Neuronal stem cell (in vitro differentiated cells): Measurements from ENCODE around the gene FYN.

Experiments
- DNase-seq: peaks from one replicate; pipeline ENCODE4 v3.0.0-alpha.2; 2013; ENCODE audit warnings: low spot score
- H2AFZ ChIP-seq: one replicate; pipeline ENCODE4 v1.6.1; 2013; ENCODE audit warnings: mild to moderate bottlenecking, low read length, inconsistent platforms
- H2AK5ac ChIP-seq: 2 replicates; pipeline ENCODE4 v1.6.1; 2013; ENCODE audit warnings: low read depth, mild to moderate bottlenecking, inconsistent platforms, low read length, moderate library complexity, mixed read lengths
- H2BK120ac ChIP-seq: 2 replicates; pipeline ENCODE4 v1.6.1; 2013; ENCODE audit warnings: low read depth, mild to moderate bottlenecking, inconsistent platforms, low read length, moderate library complexity, mixed read lengths
- H2BK12ac ChIP-seq: one replicate; pipeline ENCODE4 v1.6.1; 2013; ENCODE audit warnings: low read length, inconsistent platforms
- H2BK15ac ChIP-seq: 2 replicates; pipeline ENCODE4 v1.6.1; 2013; ENCODE audit warnings: mild to moderate bottlenecking, low read length, inconsistent platforms, mixed read lengths
- H2BK5ac ChIP-seq: one replicate; pipeline ENCODE4 v1.6.1; 2013; ENCODE audit warnings: inconsistent platforms, mild to moderate bottlenecking, low read length, moderate library complexity
- H3K14ac ChIP-seq: one replicate; pipeline ENCODE4 v1.6.1; 2013; ENCODE audit warnings: low read length, inconsistent platforms
- H3K18ac ChIP-seq: 2 replicates; pipeline ENCODE4 v1.6.1; 2013; ENCODE audit warnings: low read length, inconsistent platforms
- H3K23ac ChIP-seq: 2 replicates; pipeline ENCODE4 v1.6.1; 2013; ENCODE audit warnings: low read depth, mild to moderate bottlenecking, mixed read lengths, low read length, inconsistent platforms; ENCODE audit not compliant: poor library complexity
- H3K27ac ChIP-seq: replicated peaks from 3 replicates; pipeline ENCODE4 v1.5.1; 2013; ENCODE audit warnings: low read length, inconsistent platforms
- H3K27me3 ChIP-seq, 3 experiments: 2 replicates each; pipeline ENCODE4 v1.6.1; 2013; ENCODE audit warnings: low read length in 3 of 3, mild to moderate bottlenecking in 2 of 3, inconsistent platforms in 1 of 3, low read depth in 1 of 3, mixed read lengths in 1 of 3, moderate library complexity in 1 of 3; ENCODE audit not compliant: control insufficient read depth in 3 of 3, insufficient read depth in 3 of 3
- H3K36me3 ChIP-seq, 2 donors: replicated peaks in 1 of 2; 2 replicates each; pipeline ENCODE4 v1.6.1; 2013; ENCODE audit warnings: low read length in 2 of 2; ENCODE audit not compliant: control insufficient read depth in 2 of 2, insufficient read depth in 2 of 2
- H3K4ac ChIP-seq: 2 replicates; pipeline ENCODE4 v1.6.1; 2013; ENCODE audit warnings: inconsistent platforms, mild to moderate bottlenecking, low read length, moderate library complexity
- H3K4me1 ChIP-seq, 2 donors: 1 replicate in 1 of 2; 2 replicates in 1 of 2; pipeline ENCODE4 v1.6.1; 2013; ENCODE audit warnings: low read length in 2 of 2, low read depth in 1 of 2; ENCODE audit not compliant: control insufficient read depth in 2 of 2, insufficient read depth in 1 of 2
- H3K4me2 ChIP-seq: one replicate; pipeline ENCODE4 v1.6.1; 2013; ENCODE audit warnings: mild to moderate bottlenecking, low read length, inconsistent platforms; ENCODE audit not compliant: insufficient read depth, poor library complexity, severe bottlenecking
- H3K4me3 ChIP-seq, 2 donors: 2 replicates each; pipeline ENCODE4 v1.5.1; 2013; ENCODE audit warnings: low read length in 2 of 2, mild to moderate bottlenecking in 2 of 2, inconsistent platforms in 1 of 2, moderate library complexity in 1 of 2
- H3K79me1 ChIP-seq: one replicate; pipeline ENCODE4 v1.6.1; 2013; ENCODE audit warnings: low read depth, mild to moderate bottlenecking, inconsistent platforms, low read length, moderate library complexity
- H3K9ac ChIP-seq: one replicate; pipeline ENCODE4 v1.6.1; 2013; ENCODE audit warnings: mild to moderate bottlenecking, low read depth, low read length, inconsistent platforms; ENCODE audit not compliant: poor library complexity
- H3K9me3 ChIP-seq, 2 donors: replicated peaks in 1 of 2; 2 replicates each; pipeline versions ENCODE3 to v1.6.1; 2013; ENCODE audit warnings: low read length in 2 of 2, mild to moderate bottlenecking in 2 of 2, inconsistent platforms in 1 of 2, low read depth in 1 of 2, mixed read lengths in 1 of 2, moderate library complexity in 1 of 2; ENCODE audit not compliant: control insufficient read depth in 2 of 2, insufficient read depth in 1 of 2
- H4K8ac ChIP-seq: one replicate; pipeline ENCODE4 v1.6.1; 2013; ENCODE audit warnings: low read depth, mild to moderate bottlenecking, inconsistent platforms, low read length, moderate library complexity
- H4K91ac ChIP-seq: one replicate; pipeline ENCODE4 v1.6.1; 2013; ENCODE audit warnings: low read length, low read depth, mild to moderate bottlenecking, inconsistent platforms; ENCODE audit not compliant: poor library complexity
- WGBS, 2 donors: extraction: QIAGEN DNeasy Blood & Tissue Kit; methylation state at CpG; one replicate each; pipeline ENCODE4 v1.1.7; 2013; ENCODE audit warnings: missing lambda C conversion rate in 2 of 2, mixed read lengths in 1 of 2; ENCODE audit not compliant: insufficient read length in 2 of 2, insufficient replicate concordance in 1 of 2; ENCODE audit errors: extremely low coverage in 2 of 2; 5-methylcytosine and 5-hydroxymethylcytosine counted together

The FYN gene

GRCh38 chr6:111743360-111743759, 129.9 kb downstream of the FYN start:
- Histone ChIP-seq H3K36me3 (peaks cover 0 to 89% of the 10 kb centered on the region in 2 donors), H3K4me3 (no peak overlapping the region), H3K18ac (no peak overlapping the region), H3K4me1 (peaks cover 17 to 24% of the 10 kb centered on the region in 2 donors), H2BK12ac (no peak overlapping the region), H3K4me2 (no peak overlapping the region), H3K9me3 (no peaks in the 10 kb centered on the region), H3K27ac (no peak overlapping the region), H3K27me3 (no peaks in the 10 kb centered on the region), H3K79me1 (peaks cover 4% of the 10 kb centered on the region), H2AFZ (no peak overlapping the region), H4K8ac (no peak overlapping the region), H2BK5ac (no peak overlapping the region), H3K23ac (no peak overlapping the region), H3K9ac (no peak overlapping the region), H4K91ac (no peak overlapping the region), H2AK5ac (no peak overlapping the region), H3K14ac (no peak overlapping the region), H3K4ac (no peak overlapping the region), H2BK120ac (no peak overlapping the region), H2BK15ac (no peak overlapping the region)
- DNase-seq: no peak
- no CpG with 5 or more reads among the region's 5 CpGs for WGBS, 2 donors

GRCh38 chr6:111741177-111741952, 131.9 kb downstream of the FYN start:
- Histone ChIP-seq H2BK15ac (no peak overlapping the region), H2BK12ac (no peak overlapping the region), H3K9me3 (no peaks in the 10 kb centered on the region), H2BK5ac (no peak overlapping the region), H2AK5ac (no peak overlapping the region), H2AFZ (no peak overlapping the region), H3K9ac (no peak overlapping the region), H3K14ac (no peak overlapping the region), H3K79me1 (peaks cover 5% of the 10 kb centered on the region), H3K18ac (no peak overlapping the region), H3K4me2 (no peak overlapping the region), H2BK120ac (no peak overlapping the region), H3K36me3 (peaks cover 0 to 86% of the 10 kb centered on the region in 2 donors), H3K27me3 (no peaks in the 10 kb centered on the region), H3K27ac (no peak overlapping the region), H3K4ac (no peak overlapping the region), H3K4me3 (no peak overlapping the region), H3K23ac (no peak overlapping the region), H4K8ac (no peak overlapping the region), H3K4me1 (peaks cover 12% of the 10 kb centered on the region in 2 donors), H4K91ac (no peak overlapping the region)
- DNase-seq: no peak
- WGBS, 2 donors: no CpG with 5 or more reads among the region's 5 CpGs

- H3K14ac ChIP-seq: no peak overlapping the region
- H3K9me3 ChIP-seq: no peaks in the 10 kb centered on the region
- H3K23ac ChIP-seq: no peak overlapping the region
- H3K4ac ChIP-seq: no peak overlapping the region
- no peak overlapping the region for H2AFZ ChIP-seq
- no peak overlapping the region for H2AK5ac ChIP-seq
- peaks cover 5% of the 10 kb centered on the region for H3K79me1 ChIP-seq
- H3K4me2 ChIP-seq: no peak overlapping the region
- no peak overlapping the region for H2BK120ac ChIP-seq
- WGBS, 2 donors: no CpG with 5 or more reads among the region's 1 CpG
- peaks cover 12 to 19% of the 10 kb centered on the region in 2 donors for H3K4me1 ChIP-seq
- no peak overlapping the region for H3K18ac ChIP-seq
- H3K4me3 ChIP-seq: no peak overlapping the region
- H4K8ac ChIP-seq: no peak overlapping the region
- H4K91ac ChIP-seq: no peak overlapping the region
- H2BK12ac ChIP-seq: no peak overlapping the region
- no peak overlapping the region for H2BK15ac ChIP-seq
- no peak overlapping the region for H2BK5ac ChIP-seq
- no peaks in the 10 kb centered on the region for H3K27me3 ChIP-seq
- H3K27ac ChIP-seq: no peak overlapping the region
- peaks cover 0 to 88% of the 10 kb centered on the region in 2 donors for H3K36me3 ChIP-seq
- no peak overlapping the region for H3K9ac ChIP-seq
- no peak for DNase-seq
Measured at GRCh38 chr6:111740506-111740905, 132.7 kb downstream of the FYN start.

GRCh38 chr6:111739257-111739696, 134.0 kb downstream of the FYN start:
- WGBS, 2 donors: no CpG with 5 or more reads among the region's 4 CpGs
- Histone ChIP-seq H3K14ac (no peak overlapping the region), H3K9me3 (no peaks in the 10 kb centered on the region), H2BK5ac (no peak overlapping the region), H2BK120ac (no peak overlapping the region), H3K9ac (no peak overlapping the region), H3K4me3 (no peak overlapping the region), H3K18ac (no peak overlapping the region), H3K27me3 (no peaks in the 10 kb centered on the region), H3K4ac (no peak overlapping the region), H2BK15ac (no peak overlapping the region), H3K27ac (no peak overlapping the region), H3K23ac (no peak overlapping the region), H2AK5ac (no peak overlapping the region), H3K36me3 (peaks cover 0 to 78% of the 10 kb centered on the region in 2 donors), H3K79me1 (peaks cover 5% of the 10 kb centered on the region), H4K91ac (no peak overlapping the region), H2AFZ (no peak overlapping the region), H2BK12ac (no peak overlapping the region), H3K4me1 (peaks cover 5 to 22% of the 10 kb centered on the region in 2 donors), H4K8ac (no peak overlapping the region), H3K4me2 (no peak overlapping the region)
- no peak for DNase-seq
